ENCODE measurements around the gene CRYGN. TPM values are rescaled to one million over a fixed set of nuclear protein-coding genes. Genes with fewer than 3 reads are reported as not detected.

CRYGN gene
- total RNA-seq, 1 donor from 2014 or later = not detected

DNA sequence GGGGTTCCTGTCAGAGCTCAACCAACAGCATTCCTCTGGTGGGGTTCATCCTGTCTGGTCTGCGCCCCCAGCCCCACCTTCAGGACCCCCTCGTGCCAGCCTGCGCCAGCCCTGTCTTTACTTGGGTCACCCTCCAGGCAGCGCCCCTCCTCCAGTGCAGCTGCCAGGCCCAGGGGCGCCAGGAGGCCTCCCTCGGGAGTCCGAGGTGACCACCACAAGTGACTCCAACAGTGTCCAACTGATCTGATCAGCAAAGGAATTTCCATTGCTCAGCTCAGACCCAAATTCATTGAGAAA, 40.7 kb downstream of the CRYGN start:
- DNase-seq (ENCODE audit: extremely low spot score in 2 of 2) = no peak
- Histone ChIP-seq H3K4me3 (no peak overlapping the region), H3K27me3 (no peaks in the 10 kb centered on the region), H3K9me3 (no peaks in the 10 kb centered on the region), H3K36me3 (no peaks in the 10 kb centered on the region), H3K4me1 (peaks cover 12% of the 10 kb centered on the region), H3K27ac (no peak overlapping the region)
- TF ChIP-seq POLR2A (IDR thresholded peaks at IDR 0.05) (no peak), POLR2AphosphoS5 (IDR thresholded peaks at IDR 0.05; ENCODE audit: insufficient read depth in 1 of 2, low read depth in 1 of 2) (no peak)
- TF ChIP-seq, protein P1, sequence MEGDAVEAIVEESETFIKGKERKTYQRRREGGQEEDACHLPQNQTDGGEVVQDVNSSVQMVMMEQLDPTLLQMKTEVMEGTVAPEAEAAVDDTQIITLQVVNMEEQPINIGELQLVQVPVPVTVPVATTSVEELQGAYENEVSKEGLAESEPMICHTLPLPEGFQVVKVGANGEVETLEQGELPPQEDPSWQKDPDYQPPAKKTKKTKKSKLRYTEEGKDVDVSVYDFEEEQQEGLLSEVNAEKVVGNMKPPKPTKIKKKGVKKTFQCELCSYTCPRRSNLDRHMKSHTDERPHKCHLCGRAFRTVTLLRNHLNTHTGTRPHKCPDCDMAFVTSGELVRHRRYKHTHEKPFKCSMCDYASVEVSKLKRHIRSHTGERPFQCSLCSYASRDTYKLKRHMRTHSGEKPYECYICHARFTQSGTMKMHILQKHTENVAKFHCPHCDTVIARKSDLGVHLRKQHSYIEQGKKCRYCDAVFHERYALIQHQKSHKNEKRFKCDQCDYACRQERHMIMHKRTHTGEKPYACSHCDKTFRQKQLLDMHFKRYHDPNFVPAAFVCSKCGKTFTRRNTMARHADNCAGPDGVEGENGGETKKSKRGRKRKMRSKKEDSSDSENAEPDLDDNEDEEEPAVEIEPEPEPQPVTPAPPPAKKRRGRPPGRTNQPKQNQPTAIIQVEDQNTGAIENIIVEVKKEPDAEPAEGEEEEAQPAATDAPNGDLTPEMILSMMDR (IDR thresholded peaks at IDR 0.05) = no peak
- intact Hi-C loops (cut with DNase I) = no loop called here

DNA sequence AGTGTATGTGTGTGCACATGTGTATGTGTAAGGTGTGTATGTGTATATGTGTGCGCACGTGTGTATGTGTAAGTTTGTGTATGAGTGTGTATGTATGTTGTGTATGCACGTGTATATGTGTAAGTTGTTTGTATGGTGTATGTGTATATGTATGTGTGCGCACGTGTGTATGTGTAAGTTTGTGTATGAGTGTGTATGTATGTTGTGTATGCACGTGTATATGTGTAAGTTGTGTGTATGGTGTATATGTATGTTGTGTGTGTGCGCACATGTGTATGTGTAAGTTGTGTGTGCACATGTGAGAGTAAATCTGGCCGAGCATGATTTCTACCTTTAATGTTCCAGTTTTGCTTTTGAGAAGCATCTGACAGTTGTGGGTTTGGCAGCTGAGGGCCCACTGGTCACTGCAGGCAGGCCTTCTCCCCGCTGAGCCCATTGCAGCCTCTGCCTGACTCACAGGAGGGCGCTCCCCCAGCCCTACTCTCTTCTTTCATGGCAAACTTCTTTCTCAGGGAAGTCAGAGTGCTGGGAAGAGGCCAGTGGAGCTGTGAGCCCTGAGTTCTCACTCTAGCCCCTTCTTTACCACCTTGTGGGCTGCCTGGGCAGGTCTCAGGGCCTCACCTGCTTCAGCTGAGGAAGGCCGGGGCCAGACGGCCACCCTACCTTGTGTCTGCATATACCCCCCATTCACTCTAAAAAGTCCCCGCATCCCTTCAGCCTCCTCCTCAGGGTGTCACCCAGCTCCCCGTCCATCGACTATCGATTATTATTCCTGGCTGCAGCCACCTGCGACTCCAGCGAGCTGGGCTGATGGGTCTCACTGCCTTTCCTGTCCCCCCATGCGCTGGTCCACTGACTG, 41.3 kb downstream of the CRYGN start:
- no peak overlapping the region for H3K4me3 ChIP-seq
- no peaks in the 10 kb centered on the region for H3K27me3 ChIP-seq
- no peak for DNase-seq (ENCODE audit: extremely low spot score in 2 of 2)
- H3K27ac ChIP-seq = no peak overlapping the region
- TF ChIP-seq POLR2AphosphoS5 (IDR thresholded peaks at IDR 0.05; ENCODE audit: insufficient read depth in 1 of 2, low read depth in 1 of 2) (no peak), POLR2A (IDR thresholded peaks at IDR 0.05) (no peak)
- TF ChIP-seq, protein P1 (IDR thresholded peaks at IDR 0.05) = no peak
- intact Hi-C loops (cut with DNase I) = no loop called here
- peaks cover 6% of the 10 kb centered on the region for H3K4me1 ChIP-seq
- H3K36me3 ChIP-seq = no peaks in the 10 kb centered on the region
- H3K9me3 ChIP-seq = no peaks in the 10 kb centered on the region

DNA sequence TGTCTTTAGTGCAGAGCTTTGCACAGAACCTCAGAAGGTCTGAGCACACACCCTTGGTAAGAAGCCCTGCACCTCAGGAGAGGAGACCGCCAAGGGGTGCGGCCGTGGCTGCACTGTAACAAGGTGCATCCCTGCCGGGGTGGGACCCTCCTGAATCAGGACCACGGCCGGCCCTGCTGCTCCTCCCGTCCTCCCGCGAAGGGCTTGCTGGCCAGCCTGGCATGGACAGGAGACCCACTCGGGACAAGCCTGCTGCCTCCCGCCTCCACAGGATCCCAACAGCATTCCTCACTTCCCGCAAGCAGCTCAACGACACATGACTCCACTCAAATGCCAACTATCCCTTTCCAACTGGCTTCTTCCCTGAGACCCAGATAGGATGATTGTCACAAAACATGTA, 42.9 kb downstream of the CRYGN start:
- H3K27ac ChIP-seq = no peak overlapping the region
- no peak overlapping the region for H3K4me3 ChIP-seq
- TF ChIP-seq POLR2A (IDR thresholded peaks at IDR 0.05) (no peak), POLR2AphosphoS5 (IDR thresholded peaks at IDR 0.05; ENCODE audit: insufficient read depth in 1 of 2, low read depth in 1 of 2) (no peak)
- TF ChIP-seq, protein P1 (IDR thresholded peaks at IDR 0.05) = no peak
- H3K4me1 ChIP-seq = no peaks in the 10 kb centered on the region
- no peaks in the 10 kb centered on the region for H3K27me3 ChIP-seq
- no peak for DNase-seq (ENCODE audit: extremely low spot score in 2 of 2)
- intact Hi-C loops (cut with DNase I) = no loop called here
- H3K9me3 ChIP-seq = no peaks in the 10 kb centered on the region
- H3K36me3 ChIP-seq = no peaks in the 10 kb centered on the region

DNA sequence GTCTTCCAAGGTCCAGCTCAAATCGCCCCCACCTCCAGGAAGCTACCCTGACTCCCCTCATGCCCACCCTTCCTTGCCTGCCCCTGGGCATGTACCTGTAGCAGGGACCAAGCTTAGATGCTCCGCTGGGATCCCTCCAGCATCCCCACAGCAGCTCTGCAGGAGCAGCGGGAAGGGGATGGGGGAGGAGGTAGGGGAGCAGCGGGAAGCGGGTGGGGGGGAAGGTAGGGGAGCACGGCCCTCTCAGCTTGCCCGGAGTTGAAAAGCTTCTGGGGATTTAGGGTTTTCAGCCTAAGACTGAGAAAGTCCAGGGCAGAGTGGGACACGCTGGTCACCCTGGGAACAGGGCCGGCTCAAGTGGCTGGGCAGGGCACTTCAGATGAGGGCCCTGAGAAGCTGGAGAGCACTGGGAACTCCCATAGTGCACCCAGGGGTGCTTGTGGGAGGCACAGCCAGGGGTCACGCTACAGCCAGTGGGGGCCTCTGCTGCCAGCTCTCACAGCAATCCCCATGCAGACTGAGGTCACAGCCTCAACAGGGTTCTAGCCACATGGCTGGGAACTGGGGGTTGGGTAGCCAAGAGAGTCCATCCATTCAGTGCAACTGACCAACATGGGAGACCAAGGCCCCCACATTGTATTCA, 43.5 kb downstream of the CRYGN start:
- H3K4me3 ChIP-seq = no peak overlapping the region
- no peaks in the 10 kb centered on the region for H3K27me3 ChIP-seq
- H3K4me1 ChIP-seq = no peaks in the 10 kb centered on the region
- intact Hi-C loops (cut with DNase I) = no loop called here
- H3K36me3 ChIP-seq = no peaks in the 10 kb centered on the region
- no peak for DNase-seq (ENCODE audit: extremely low spot score in 2 of 2)
- no peaks in the 10 kb centered on the region for H3K9me3 ChIP-seq
- TF ChIP-seq, protein P1 (IDR thresholded peaks at IDR 0.05) = no peak
- TF ChIP-seq POLR2AphosphoS5 (IDR thresholded peaks at IDR 0.05; ENCODE audit: insufficient read depth in 1 of 2, low read depth in 1 of 2) (no peak), POLR2A (IDR thresholded peaks at IDR 0.05) (no peak)
- H3K27ac ChIP-seq = no peak overlapping the region

DNA sequence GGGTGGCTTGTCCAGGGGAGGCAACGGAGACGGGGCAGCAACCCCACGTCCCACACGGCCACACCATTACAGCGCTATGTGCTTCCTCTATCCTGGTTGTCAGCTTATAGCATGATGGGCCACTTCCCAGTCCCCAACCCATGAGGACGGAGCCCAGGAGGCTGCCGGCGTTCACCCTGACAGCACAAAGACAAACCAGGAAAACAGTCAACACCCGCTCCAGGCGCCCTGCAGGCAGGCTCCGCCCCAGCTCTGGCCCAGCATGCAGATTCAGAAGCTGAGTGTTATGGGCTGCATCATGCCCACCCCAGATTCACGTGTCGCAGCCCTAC, 44.9 kb downstream of the CRYGN start:
- intact Hi-C loops (cut with DNase I) = no loop called here

More for the DNA sequence above, 44.9 kb downstream of the CRYGN start:
- TF ChIP-seq, protein P1 (IDR thresholded peaks at IDR 0.05) = no peak
- no peak for TF ChIP-seq POLR2A (IDR thresholded peaks at IDR 0.05)
- TF ChIP-seq POLR2AphosphoS5 (IDR thresholded peaks at IDR 0.05; ENCODE audit: insufficient read depth in 1 of 2, low read depth in 1 of 2) = no peak
- H3K36me3 ChIP-seq = no peaks in the 10 kb centered on the region
- H3K27me3 ChIP-seq = no peaks in the 10 kb centered on the region
- H3K27ac ChIP-seq = no peak overlapping the region
- DNase-seq (ENCODE audit: extremely low spot score in 2 of 2) = no peak
- H3K9me3 ChIP-seq = no peaks in the 10 kb centered on the region
- no peaks in the 10 kb centered on the region for H3K4me1 ChIP-seq
- no peak overlapping the region for H3K4me3 ChIP-seq
